Right cardiac atrium (tissue), 5 donors: Measurements from ENCODE around the gene SALL3. TPM values are rescaled to one million over a fixed set of nuclear protein-coding genes. Genes with fewer than 3 reads are reported as not detected.
"Not testable (repeated sequence)": the region's sequence is repeated elsewhere in the genome, so short reads cannot be mapped to it uniquely, and the experiment has no call there.

ENCODE experiments used
- ATAC-seq, 2 donors: fragments of 200-7000 bp; cut with Tn5 transposase; one replicate each; pipeline versions ENCODE4 v1.8.0 to v1.9.1; 2020; ENCODE audit warnings: moderate library complexity in 2 of 2, mild to moderate bottlenecking in 1 of 2
- DNase-seq, 3 donors: peaks; one replicate each; pipeline ENCODE4 v3.0.0-alpha.2; 2020
- H3K27ac ChIP-seq: one replicate; pipeline ENCODE4 v1.5.1; 2013; ENCODE audit warnings: mild to moderate bottlenecking, low read length, control low read depth, moderate library complexity
- H3K27me3 ChIP-seq: one replicate; pipeline ENCODE4 v1.6.1; 2013; ENCODE audit not compliant: control insufficient read depth, insufficient read depth
- H3K4me1 ChIP-seq: one replicate; pipeline ENCODE4 v1.6.1; 2013; ENCODE audit warnings: low read length; ENCODE audit not compliant: control insufficient read depth, insufficient read depth
- H3K4me3 ChIP-seq: one replicate; pipeline ENCODE4 v1.5.1; 2013; ENCODE audit warnings: low read length, control low read depth
- H3K9me3 ChIP-seq: one replicate; pipeline ENCODE4 v1.6.1; 2013; ENCODE audit warnings: low read length; ENCODE audit not compliant: control insufficient read depth
- WGBS: extraction: QIAGEN DNeasy Blood & Tissue Kit; methylation state at CpG from one replicate; pipeline ENCODE4 v1.1.7; 2013; 5-methylcytosine and 5-hydroxymethylcytosine counted together
- intact Hi-C, 4 donors: fragments of 100-400 bp; cut with DNase I; formaldehyde crosslinking; loops; one replicate each; pipeline versions ENCODE4 v1.11.0 to v1.14.0; 2022 to 2023
- long read RNA-seq, 4 donors: library from polyadenylated mRNA; unstranded; transcript quantifications; one replicate each; pipeline ENCODE4 v2.0.0, GENCODE V29; 2020 to 2021
- polyA plus RNA-seq: library from polyadenylated mRNA; stranded (reverse); fragments of 200-250 nt; gene quantifications from one replicate; pipeline ENCODE4 v1.2.3, GENCODE V29; 2013
- total RNA-seq, 4 donors: library from RNA; stranded (reverse); fragmentation: NEBNext Ultra II Directional; extraction: Animal tissue kit (Norgen Biotek cat#: 25700); gene quantifications; one replicate each; pipeline ENCODE4 v1.2.1, GENCODE V29; 2021
- donor health status: healthy with polysubstance abuse.
- donor health status: DM: no; HTN: yes; CAD: no.
- donor health status: DM: no; HTN: no; CAD: no.
- donor health status: DM: no; HTN: yes; CAD: no; lungs with severe emphysema.
- donor health status: DM: yes; HTN: yes; CAD: no.

SALL3 gene
- total RNA-seq = 1 to 10 TPM in 3 of 4 donors, under 1 TPM in 1; 0.68 to 3.1 (median 1.2) TPM
- polyA plus RNA-seq = 0.14 TPM
- long read RNA-seq, donor 1, partial matches to known transcripts = 0 of 2 reads
- long read RNA-seq, donor 1, other reads (novel, unspliced or antisense) = 0 of 2 reads
- long read RNA-seq, donor 2 = 0 reads
- long read RNA-seq, donor 3 = 0 reads
- long read RNA-seq, donor 4, partial matches to known transcripts = 0 of 1 reads
- long read RNA-seq, donor 4, other reads (novel, unspliced or antisense) = 0 of 1 reads

GRCh38 chr18:78979730-78980278 lies at the start of gene SALL3:
Gene SALL3 (plus strand): TSS chr18:78979818. CDS start chr18:78980275, 457 bp downstream.
- H3K4me1 ChIP-seq = peaks cover 3% of the 10 kb centered on the region
- peaks cover 11% of the 10 kb centered on the region for H3K27me3 ChIP-seq
- peak within 1 kb of the TSS; percentile 58 for H3K4me3 ChIP-seq
- intact Hi-C loops = no loop called here
- H3K9me3 ChIP-seq = no peaks in the 10 kb centered on the region
- peak in 2 of 3 donors; percentile 62 to 67 for DNase-seq
- no peak for ATAC-seq
- H3K27ac ChIP-seq = no peak within 1 kb of the TSS
- 3% methylated on average over 100 of the region's 102 CpGs for WGBS

DNA sequence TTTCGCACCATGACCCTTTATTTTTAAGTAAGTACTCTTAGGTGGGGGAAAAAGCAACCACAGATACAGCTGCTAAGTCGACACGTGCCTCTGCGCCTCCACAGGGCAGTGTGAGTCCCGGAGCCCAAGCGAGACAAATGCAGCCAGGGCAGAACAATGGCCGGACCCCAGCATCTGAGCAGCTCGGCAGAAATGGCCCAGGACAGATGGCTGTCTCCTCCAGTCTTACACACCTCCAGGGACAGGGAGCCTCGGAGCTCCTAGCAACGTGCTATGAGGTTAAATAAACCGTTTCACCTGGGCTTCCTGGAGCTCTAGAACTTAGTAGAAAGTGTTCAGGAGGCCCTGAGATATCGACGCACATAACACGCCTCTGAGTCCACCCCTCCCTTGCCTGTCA lies 47.3 kb upstream of the SALL3 start:
- no peaks in the 10 kb centered on the region for H3K4me1 ChIP-seq
- ATAC-seq (no peak), DNase-seq (no peak)
- intact Hi-C loops = no loop called here
- no peak overlapping the region for H3K27ac ChIP-seq
- no peaks in the 10 kb centered on the region for H3K9me3 ChIP-seq
- no peaks in the 10 kb centered on the region for H3K27me3 ChIP-seq
- no peak overlapping the region for H3K4me3 ChIP-seq
- WGBS = 62% methylated on average over 14 of the region's 14 CpGs

- no peaks in the 10 kb centered on the region for H3K9me3 ChIP-seq
- no peaks in the 10 kb centered on the region for H3K27me3 ChIP-seq
- no peaks in the 10 kb centered on the region for H3K4me1 ChIP-seq
- 90% methylated on average over 22 of the region's 22 CpGs for WGBS
- intact Hi-C loops = no loop called here
- no peak overlapping the region for H3K4me3 ChIP-seq
- H3K27ac ChIP-seq = no peak overlapping the region
- ATAC-seq (no peak), DNase-seq (no peak)
Measured at GRCh38 chr18:78934003-78934402, 45.6 kb upstream of the SALL3 start.

GRCh38 chr18:78934551-78935225 lies 44.9 kb upstream of the SALL3 start:
- ATAC-seq (no peak), DNase-seq (no peak)
- 75% methylated on average over 20 of the region's 20 CpGs for WGBS
- H3K27me3 ChIP-seq = no peaks in the 10 kb centered on the region
- H3K27ac ChIP-seq = no peak overlapping the region
- no peak overlapping the region for H3K4me3 ChIP-seq
- intact Hi-C loops = no loop called here
- H3K4me1 ChIP-seq = no peaks in the 10 kb centered on the region
- no peaks in the 10 kb centered on the region for H3K9me3 ChIP-seq

- H3K4me3 ChIP-seq = no peak overlapping the region
- WGBS = 77% methylated on average over 9 of the region's 9 CpGs
- no peaks in the 10 kb centered on the region for H3K9me3 ChIP-seq
- ATAC-seq (no peak), DNase-seq (no peak)
- no peaks in the 10 kb centered on the region for H3K27me3 ChIP-seq
- intact Hi-C loops = no loop called here
- no peak overlapping the region for H3K27ac ChIP-seq
- H3K4me1 ChIP-seq = no peaks in the 10 kb centered on the region
Measured at GRCh38 chr18:78935406-78935805, 44.2 kb upstream of the SALL3 start.

GRCh38 chr18:78936251-78937005 lies 43.2 kb upstream of the SALL3 start:
- WGBS = 86% methylated on average over 28 of the region's 28 CpGs
- no peaks in the 10 kb centered on the region for H3K4me1 ChIP-seq
- H3K27ac ChIP-seq = no peak overlapping the region
- DNase-seq (no peak), ATAC-seq (no peak)
- H3K27me3 ChIP-seq = no peaks in the 10 kb centered on the region
- intact Hi-C loops = no loop called here
- no peaks in the 10 kb centered on the region for H3K9me3 ChIP-seq
- no peak overlapping the region for H3K4me3 ChIP-seq

DNA sequence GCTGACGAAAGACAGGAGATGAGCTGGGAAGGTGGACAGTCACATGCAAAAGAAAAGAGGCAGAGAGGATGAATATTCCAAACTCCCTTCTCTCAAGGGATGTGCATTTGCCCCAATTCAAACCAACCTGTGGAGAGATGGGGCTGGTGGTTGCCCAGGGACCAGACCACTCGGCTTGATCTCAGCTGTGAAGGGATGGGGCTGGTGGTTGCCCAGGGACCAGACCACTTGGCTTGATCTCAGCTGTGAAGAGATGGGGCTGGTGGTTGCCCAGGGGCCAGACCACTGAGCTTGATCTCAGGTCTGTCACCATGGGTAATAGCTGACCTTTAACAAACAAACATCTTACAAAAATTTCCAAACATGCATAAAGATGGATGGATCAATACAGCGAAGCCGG lies 42.5 kb upstream of the SALL3 start:
- Histone ChIP-seq H3K9me3 (no peaks in the 10 kb centered on the region), H3K4me1 (no peaks in the 10 kb centered on the region), H3K27me3 (no peaks in the 10 kb centered on the region), H3K4me3 (no peak overlapping the region), H3K27ac (no peak overlapping the region)
- WGBS = 91% methylated on average over 4 of the region's 4 CpGs
- ATAC-seq (no peak), DNase-seq (no peak)
- intact Hi-C loops = no loop called here

GRCh38 chr18:78939105-78939504 lies 40.5 kb upstream of the SALL3 start:
- Histone ChIP-seq H3K9me3 (no peaks in the 10 kb centered on the region), H3K27ac (no peak overlapping the region), H3K4me1 (no peaks in the 10 kb centered on the region), H3K27me3 (no peaks in the 10 kb centered on the region), H3K4me3 (no peak overlapping the region)
- intact Hi-C loops = no loop called here
- ATAC-seq (no peak), DNase-seq (no peak)
- 60% methylated on average over 5 of the region's 5 CpGs for WGBS

DNA sequence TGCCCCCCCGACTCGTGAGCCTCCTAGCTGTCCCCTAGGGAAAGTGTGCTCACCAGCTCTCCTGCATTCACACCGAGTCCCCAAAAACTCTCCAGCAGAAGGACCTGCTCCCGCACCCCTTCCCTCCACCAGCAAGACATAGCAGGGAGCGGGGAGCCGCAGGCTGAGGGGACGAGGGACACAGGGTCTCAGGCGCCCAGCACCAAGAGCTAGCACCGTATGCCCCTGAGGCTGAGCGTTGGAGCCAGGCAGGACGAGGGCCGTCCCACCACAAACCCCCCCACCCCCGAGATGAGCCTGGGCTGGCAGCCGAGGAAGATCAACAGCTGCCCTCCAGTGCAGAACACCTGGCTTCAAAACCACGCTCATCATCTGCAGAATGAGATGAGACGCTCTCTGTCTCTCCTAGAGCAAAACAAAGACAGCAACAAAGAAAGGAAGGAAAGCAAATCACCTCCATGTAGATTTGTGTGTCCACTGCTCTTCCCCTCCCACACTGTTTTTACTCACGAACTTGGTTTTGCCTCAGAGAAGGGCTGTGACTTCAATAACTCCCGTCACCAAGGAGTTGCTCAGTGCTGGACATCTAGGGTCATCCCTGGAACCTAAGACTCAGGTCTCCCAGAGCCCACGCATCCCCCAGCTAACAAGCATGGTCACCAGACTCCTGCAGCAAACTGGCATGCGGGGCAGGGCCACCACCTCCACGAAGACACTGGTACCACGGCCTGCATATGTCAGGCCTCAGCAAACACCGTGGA lies 39.7 kb upstream of the SALL3 start:
- intact Hi-C loops = no loop called here
- H3K4me1 ChIP-seq = no peaks in the 10 kb centered on the region
- H3K27me3 ChIP-seq = no peaks in the 10 kb centered on the region
- WGBS = 78% methylated on average over 23 of the region's 23 CpGs
- no peak for DNase-seq
- no peak overlapping the region for H3K4me3 ChIP-seq
- ATAC-seq = no peak
- H3K27ac ChIP-seq = no peak overlapping the region
- no peaks in the 10 kb centered on the region for H3K9me3 ChIP-seq

DNA sequence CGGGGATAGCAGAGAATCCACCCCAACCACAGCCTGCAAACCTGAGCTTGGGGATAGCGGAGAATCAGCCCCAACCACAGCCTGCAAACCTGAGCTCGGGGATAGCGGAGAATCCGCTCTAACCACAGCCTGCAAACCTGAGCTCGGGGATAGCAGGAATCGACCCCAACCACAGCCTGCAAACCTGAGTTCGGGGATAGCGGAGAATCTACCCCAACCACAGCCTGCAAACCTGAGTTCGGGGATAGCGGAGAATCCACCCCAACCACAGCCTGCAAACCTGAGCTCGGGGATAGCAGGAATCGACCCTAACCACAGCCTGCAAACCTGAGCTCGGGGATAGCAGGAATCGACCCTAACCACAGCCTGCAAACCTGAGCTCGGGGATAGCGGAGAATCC lies 37.4 kb upstream of the SALL3 start:
- H3K27me3 ChIP-seq, H3K27ac ChIP-seq, H3K9me3 ChIP-seq, intact Hi-C loops, DNase-seq, H3K4me3 ChIP-seq, H3K4me1 ChIP-seq, ATAC-seq: not testable (repeated sequence)
- 91% methylated on average over 17 of the region's 17 CpGs for WGBS
